ENCODE measurements around the gene IFITM2.

GRCh38 chr11:315516-315994 lies 7.9 kb downstream of the IFITM2 start:
- TF ChIP-seq NFRKB (IDR thresholded peaks at IDR 0.05) (no peak), BHLHE40 (IDR thresholded peaks at IDR 0.05; ENCODE audit: borderline replicate concordance) (no peak), HDGF (IDR thresholded peaks at IDR 0.05; ENCODE audit: borderline replicate concordance) (no peak), TARDBP (IDR thresholded peaks at IDR 0.05) (no peak), ZNF384 (IDR thresholded peaks at IDR 0.05) (no peak), FOXM1 (IDR thresholded peaks at IDR 0.05; ENCODE audit: borderline replicate concordance) (no peak), SP1 (IDR thresholded peaks at IDR 0.05) (no peak), FOXK2 (IDR thresholded peaks at IDR 0.05) (no peak), CTBP1 (IDR thresholded peaks at IDR 0.05; ENCODE audit: borderline replicate concordance) (no peak), SUZ12 (IDR thresholded peaks at IDR 0.05) (no peak), L3MBTL2 (conservative IDR thresholded peaks at IDR 0.05) (no peak), ELF4 (IDR thresholded peaks at IDR 0.05) (no peak)

Data from HEK293T (cell line).